ENCODE data around the gene DMC1. TPM values are rescaled to one million over a fixed set of nuclear protein-coding genes. Genes with fewer than 3 reads are reported as not detected.

DMC1 gene
- total and polyA plus RNA-seq, 2 experiments from 2014 or later = 3.0 TPM; not detected in 1

DNA sequence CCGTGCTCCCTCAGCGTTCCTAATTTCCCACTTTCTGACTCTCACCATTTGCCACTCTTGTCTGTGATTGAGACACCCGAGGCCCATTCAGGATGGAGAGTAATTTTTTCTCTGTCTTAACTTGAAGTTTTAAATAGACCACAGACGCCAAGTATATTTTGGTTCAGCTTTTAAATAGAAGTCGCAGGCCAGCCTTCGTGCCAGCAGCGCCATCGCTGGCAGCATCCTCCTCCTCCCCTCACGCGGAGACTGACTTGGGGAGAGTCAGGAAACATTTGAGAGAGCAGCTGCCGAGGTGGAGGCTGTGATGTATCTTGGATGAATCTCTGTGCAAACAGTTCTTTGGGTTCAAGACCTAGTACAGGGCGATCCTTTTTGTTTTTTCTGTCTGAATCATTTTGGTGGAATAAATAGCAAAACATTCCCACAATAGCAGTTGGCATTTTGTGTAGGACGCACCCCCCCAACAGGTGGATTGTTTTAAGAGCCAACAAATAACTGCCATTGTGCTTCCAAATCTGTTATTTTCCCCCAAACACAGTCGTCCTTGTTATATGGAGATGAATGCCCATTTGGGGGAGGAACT lies 889 bp upstream of the DMC1 start:
- Histone ChIP-seq H3K4me1 (ENCODE audit: low read depth) (peaks cover 13% of the 10 kb centered on the region), H3K27ac (peak overlapping the region; percentile 68), H3K9me3 (ENCODE audit: low read depth) (no peaks in the 10 kb centered on the region), H3K36me3 (no peaks in the 10 kb centered on the region), H3K27me3 (no peaks in the 10 kb centered on the region), H3K4me3 (peak overlapping the region; percentile 54)
- DNase-seq (ENCODE audit: low read depth in 1 of 2, low spot score in 1 of 2) = peak; percentile 48 to 62
- TF ChIP-seq, protein P1, sequence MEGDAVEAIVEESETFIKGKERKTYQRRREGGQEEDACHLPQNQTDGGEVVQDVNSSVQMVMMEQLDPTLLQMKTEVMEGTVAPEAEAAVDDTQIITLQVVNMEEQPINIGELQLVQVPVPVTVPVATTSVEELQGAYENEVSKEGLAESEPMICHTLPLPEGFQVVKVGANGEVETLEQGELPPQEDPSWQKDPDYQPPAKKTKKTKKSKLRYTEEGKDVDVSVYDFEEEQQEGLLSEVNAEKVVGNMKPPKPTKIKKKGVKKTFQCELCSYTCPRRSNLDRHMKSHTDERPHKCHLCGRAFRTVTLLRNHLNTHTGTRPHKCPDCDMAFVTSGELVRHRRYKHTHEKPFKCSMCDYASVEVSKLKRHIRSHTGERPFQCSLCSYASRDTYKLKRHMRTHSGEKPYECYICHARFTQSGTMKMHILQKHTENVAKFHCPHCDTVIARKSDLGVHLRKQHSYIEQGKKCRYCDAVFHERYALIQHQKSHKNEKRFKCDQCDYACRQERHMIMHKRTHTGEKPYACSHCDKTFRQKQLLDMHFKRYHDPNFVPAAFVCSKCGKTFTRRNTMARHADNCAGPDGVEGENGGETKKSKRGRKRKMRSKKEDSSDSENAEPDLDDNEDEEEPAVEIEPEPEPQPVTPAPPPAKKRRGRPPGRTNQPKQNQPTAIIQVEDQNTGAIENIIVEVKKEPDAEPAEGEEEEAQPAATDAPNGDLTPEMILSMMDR (IDR thresholded peaks at IDR 0.05; ENCODE audit: low read depth, low read length) = peak; percentile 11

DNA sequence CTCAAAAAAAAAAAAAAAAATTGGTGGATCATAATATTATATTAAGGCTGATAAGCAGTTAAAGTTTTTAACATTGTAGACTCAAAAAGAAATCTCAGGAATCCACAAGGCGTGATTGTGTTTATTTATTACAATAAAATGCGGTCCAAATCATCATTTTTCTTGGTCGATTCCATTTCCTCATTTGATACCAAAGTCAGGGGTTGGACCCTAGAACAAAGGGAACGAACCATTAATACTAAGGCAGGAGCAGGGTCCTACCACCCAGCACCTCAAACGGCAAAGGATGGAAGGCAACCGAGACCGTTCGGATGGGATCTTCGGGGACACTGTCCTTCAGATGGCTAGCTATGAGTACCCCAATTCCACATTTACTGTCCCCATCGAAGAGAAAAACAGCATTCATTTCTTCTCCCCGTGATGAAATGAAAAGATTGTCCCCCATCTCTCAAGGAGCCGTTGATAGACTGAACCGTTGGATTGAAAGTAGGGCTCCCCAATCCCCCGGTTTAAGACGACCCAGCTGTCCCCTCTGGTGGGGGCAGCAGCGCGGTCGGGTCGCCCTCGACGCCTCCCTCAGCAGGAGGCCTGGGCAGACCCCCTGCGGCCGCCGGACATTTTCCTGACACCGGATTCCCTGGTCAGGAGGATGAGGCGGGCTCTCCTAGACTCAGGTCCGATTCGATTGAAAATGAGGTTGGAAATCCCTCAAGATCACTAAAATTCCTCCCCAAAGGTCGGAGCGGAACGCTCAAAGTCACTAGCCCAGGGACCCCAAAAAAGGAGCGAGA lies 607 bp downstream of the DMC1 start:
- DNase-seq (ENCODE audit: low read depth in 1 of 2, low spot score in 1 of 2) = no peak
- no peaks in the 10 kb centered on the region for H3K36me3 ChIP-seq
- H3K27ac ChIP-seq = no peak overlapping the region
- TF ChIP-seq, protein P1 (IDR thresholded peaks at IDR 0.05; ENCODE audit: low read depth, low read length) = no peak
- peak overlapping the region; percentile 13 for H3K4me3 ChIP-seq
- H3K9me3 ChIP-seq (ENCODE audit: low read depth) = no peaks in the 10 kb centered on the region
- H3K27me3 ChIP-seq = no peaks in the 10 kb centered on the region
- H3K4me1 ChIP-seq (ENCODE audit: low read depth) = peaks cover 13% of the 10 kb centered on the region

DNA sequence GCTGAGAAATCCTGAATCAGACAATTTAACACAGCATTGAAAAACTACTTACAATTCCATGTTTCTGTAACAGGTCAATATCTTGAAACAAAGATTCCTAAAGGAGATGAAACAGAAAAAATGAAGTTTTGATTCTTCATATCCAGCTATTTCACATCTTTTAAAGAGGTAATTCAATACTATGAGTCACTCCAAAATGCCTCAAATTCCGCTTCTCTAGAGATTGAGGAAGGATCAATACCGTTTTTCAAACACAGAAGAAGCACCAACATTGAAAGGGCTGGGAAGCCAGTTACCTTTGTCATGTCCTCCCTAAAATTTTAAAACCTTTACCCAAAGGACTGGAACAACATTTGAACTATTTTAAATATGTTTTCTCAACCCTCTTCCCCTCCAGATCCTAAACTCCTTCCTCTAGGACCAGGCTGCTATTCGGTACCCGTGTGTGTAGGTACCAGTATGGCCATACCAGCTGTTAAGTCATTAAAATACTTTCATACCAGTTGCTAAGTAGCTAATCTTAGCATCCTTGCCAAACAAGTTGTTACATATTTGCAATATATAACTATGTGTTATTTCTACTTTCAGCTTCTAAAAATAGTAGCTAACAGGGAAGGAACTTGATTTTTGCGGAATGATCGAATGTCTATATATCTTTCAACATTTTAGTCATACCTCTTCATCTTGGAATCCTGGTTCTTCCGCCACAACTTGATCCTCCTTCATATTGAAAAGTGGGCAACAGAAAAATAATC lies 2.3 kb downstream of the DMC1 start:
- Histone ChIP-seq H3K4me3 (no peak overlapping the region), H3K27ac (no peak overlapping the region), H3K27me3 (no peaks in the 10 kb centered on the region), H3K4me1 (ENCODE audit: low read depth) (peaks cover 13% of the 10 kb centered on the region), H3K36me3 (no peaks in the 10 kb centered on the region), H3K9me3 (ENCODE audit: low read depth) (no peaks in the 10 kb centered on the region)
- TF ChIP-seq, protein P1 (IDR thresholded peaks at IDR 0.05; ENCODE audit: low read depth, low read length) = no peak
- no peak for DNase-seq (ENCODE audit: low read depth in 1 of 2, low spot score in 1 of 2)

DNA sequence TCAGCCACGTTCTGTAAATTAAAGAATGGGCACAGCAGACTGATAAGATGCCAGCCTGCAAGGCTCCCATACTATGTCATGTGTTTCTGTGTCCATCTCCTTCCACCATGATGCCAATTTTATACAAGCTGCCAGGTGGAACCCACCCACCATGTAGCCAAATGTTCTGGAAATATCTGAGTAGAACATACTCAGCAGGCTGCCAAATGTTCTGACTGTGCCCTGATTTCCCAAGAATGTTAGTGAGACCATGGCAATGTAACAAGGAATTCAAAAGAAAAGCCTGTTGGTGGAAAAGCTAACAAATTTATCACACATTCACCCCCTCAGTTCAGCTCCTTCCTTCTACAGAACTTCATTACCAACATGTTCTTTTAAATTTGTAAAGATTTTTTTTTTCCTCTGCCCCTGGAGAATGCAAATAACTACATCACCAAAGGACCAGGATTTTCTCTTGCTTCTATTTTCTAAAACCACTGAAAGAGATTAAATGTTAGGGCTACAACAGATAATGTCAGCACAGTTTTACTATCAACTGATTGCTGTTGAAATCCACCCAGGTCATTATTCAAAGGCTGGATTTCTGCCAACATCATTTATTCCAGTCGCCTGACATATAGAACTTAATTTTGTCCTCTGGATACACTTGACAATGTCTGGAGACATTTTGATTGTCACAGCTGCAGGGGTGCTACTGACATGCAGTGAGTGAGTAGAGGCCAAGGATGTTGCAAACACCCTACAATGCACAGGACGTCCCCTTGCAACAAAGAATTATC lies 3.1 kb downstream of the DMC1 start:
- peak in 1 of 2 donors; percentile 22 for DNase-seq (ENCODE audit: low read depth in 1 of 2, low spot score in 1 of 2)
- TF ChIP-seq, protein P1 (IDR thresholded peaks at IDR 0.05; ENCODE audit: low read depth, low read length) = no peak
- H3K27ac ChIP-seq = peak overlapping the region; percentile 24

DNA sequence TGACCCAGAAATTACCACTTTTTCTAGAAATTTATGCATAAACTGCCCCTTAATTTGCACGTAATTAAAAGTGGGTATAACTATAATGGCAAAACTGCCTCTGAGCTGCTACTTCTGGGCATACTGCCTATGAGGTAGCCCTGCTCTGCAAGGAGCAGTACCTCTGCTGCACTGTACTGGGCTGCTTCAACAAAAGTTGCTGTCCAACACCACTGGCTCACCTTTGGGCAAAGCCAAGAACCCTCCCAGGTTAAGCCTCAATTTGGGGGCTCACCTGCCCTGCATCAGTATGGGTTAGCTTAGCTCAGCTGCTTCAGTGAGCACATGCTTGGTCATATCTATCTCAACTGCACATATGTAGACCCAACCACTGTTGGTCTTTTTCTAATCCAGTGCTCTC lies 4.5 kb downstream of the DMC1 start:
- DNase-seq (ENCODE audit: low read depth in 1 of 2, low spot score in 1 of 2) = no peak

More for the DNA sequence above, 3.1 kb downstream of the DMC1 start:
- H3K36me3 ChIP-seq = no peaks in the 10 kb centered on the region
- H3K27me3 ChIP-seq = no peaks in the 10 kb centered on the region
- H3K9me3 ChIP-seq (ENCODE audit: low read depth) = no peaks in the 10 kb centered on the region
- H3K4me3 ChIP-seq = no peak overlapping the region
- peaks cover 12% of the 10 kb centered on the region for H3K4me1 ChIP-seq (ENCODE audit: low read depth)

More for the DNA sequence above, 4.5 kb downstream of the DMC1 start:
- Histone ChIP-seq H3K36me3 (no peaks in the 10 kb centered on the region), H3K4me1 (ENCODE audit: low read depth) (no peaks in the 10 kb centered on the region), H3K27me3 (no peaks in the 10 kb centered on the region), H3K4me3 (no peak overlapping the region), H3K9me3 (ENCODE audit: low read depth) (no peaks in the 10 kb centered on the region), H3K27ac (no peak overlapping the region)
- TF ChIP-seq, protein P1 (IDR thresholded peaks at IDR 0.05; ENCODE audit: low read depth, low read length) = no peak
